GM12892 (cell line): ENCODE measurements around the gene PDE1C.

Source experiments
- DNase-seq: peaks from one replicate; pipeline ENCODE4 v3.0.0; 2011; ENCODE audit not compliant: insufficient read length
- FAIRE-seq: peaks from 2 replicates; lab custom pipeline; 2011; peaks lifted over from hg19 to GRCh38; lab: Jason Lieb, UNC
- POLR2A ChIP-seq: IDR thresholded peaks from 2 replicates; pipeline ENCODE4 v1.6.1; 2011; ENCODE audit warnings: low read depth, low read length, control low read depth
- POLR2AphosphoS5 ChIP-seq: IDR thresholded peaks from 2 replicates; pipeline ENCODE4 v1.6.1; 2011; ENCODE audit warnings: low read depth, low read length, control low read depth
- TAF1 ChIP-seq: IDR thresholded peaks from 2 replicates; pipeline ENCODE4 v1.6.1; 2011; ENCODE audit warnings: low read depth, mild to moderate bottlenecking, control low read depth, low read length, borderline replicate concordance

Gene PDE1C

GRCh38 chr7:31788883-31789680 lies 281.1 kb downstream of the PDE1C start:
- TF ChIP-seq POLR2A = no peak
- TF ChIP-seq POLR2AphosphoS5 = no peak
- DNase-seq (no peak), FAIRE-seq (no peak)

- TF ChIP-seq TAF1 (no peak), POLR2AphosphoS5 (no peak), POLR2A (no peak)
- no peak for FAIRE-seq
- DNase-seq = no peak
Measured at GRCh38 chr7:31788445-31788844, 281.8 kb downstream of the PDE1C start.

GRCh38 chr7:31786326-31786725 lies 283.9 kb downstream of the PDE1C start:
- FAIRE-seq (no peak), DNase-seq (no peak)
- TF ChIP-seq POLR2A (no peak), POLR2AphosphoS5 (no peak), TAF1 (no peak)

- FAIRE-seq (no peak), DNase-seq (no peak)
- TF ChIP-seq POLR2AphosphoS5 (no peak), POLR2A (no peak), TAF1 (no peak)
Measured at GRCh38 chr7:31785101-31785500, 285.1 kb downstream of the PDE1C start.

- FAIRE-seq (peak; percentile 24), DNase-seq (no peak)
- TF ChIP-seq TAF1 (no peak), POLR2A (no peak), POLR2AphosphoS5 (no peak)
Measured at GRCh38 chr7:31783221-31783620, 287.0 kb downstream of the PDE1C start.

- no peak for TF ChIP-seq POLR2A
- TF ChIP-seq TAF1 = no peak
- no peak for TF ChIP-seq POLR2AphosphoS5
- peak; percentile 88 for FAIRE-seq
- peak; percentile 15 for DNase-seq
Measured at GRCh38 chr7:31782411-31782991, 287.7 kb downstream of the PDE1C start.

- FAIRE-seq (no peak), DNase-seq (no peak)
- TF ChIP-seq TAF1 (no peak), POLR2A (no peak), POLR2AphosphoS5 (no peak)
Measured at GRCh38 chr7:31778296-31778695, 291.9 kb downstream of the PDE1C start.

GRCh38 chr7:31776616-31777015 lies 293.6 kb downstream of the PDE1C start:
- TF ChIP-seq POLR2A = no peak
- no peak for TF ChIP-seq TAF1
- TF ChIP-seq POLR2AphosphoS5 = no peak
- FAIRE-seq = no peak
- DNase-seq = no peak

- DNase-seq (no peak), FAIRE-seq (no peak)
- TF ChIP-seq POLR2AphosphoS5 = no peak
- TF ChIP-seq POLR2A = no peak
- no peak for TF ChIP-seq TAF1
Measured at GRCh38 chr7:31775556-31775955, 294.7 kb downstream of the PDE1C start.

GRCh38 chr7:31772211-31772610 lies 298.0 kb downstream of the PDE1C start:
- no peak for DNase-seq
- FAIRE-seq = no peak
- no peak for TF ChIP-seq TAF1
- no peak for TF ChIP-seq POLR2AphosphoS5
- TF ChIP-seq POLR2A = no peak

- DNase-seq = no peak
- FAIRE-seq = no peak
- TF ChIP-seq TAF1 = no peak
- no peak for TF ChIP-seq POLR2A
- TF ChIP-seq POLR2AphosphoS5 = no peak
Measured at GRCh38 chr7:31767686-31768358, 302.4 kb downstream of the PDE1C start.

- no peak for TF ChIP-seq POLR2A
- TF ChIP-seq TAF1 = no peak
- no peak for TF ChIP-seq POLR2AphosphoS5
- DNase-seq = no peak
- FAIRE-seq = no peak
Measured at GRCh38 chr7:31764462-31764861, 305.7 kb downstream of the PDE1C start.
